Right forelimb (tissue), 1 donor: ENCODE results near the gene ELF5.

Source experiments
- DNase-seq: peaks from one replicate; pipeline ENCODE4 v3.0.0-alpha.2; 2018

Gene ELF5

DNA sequence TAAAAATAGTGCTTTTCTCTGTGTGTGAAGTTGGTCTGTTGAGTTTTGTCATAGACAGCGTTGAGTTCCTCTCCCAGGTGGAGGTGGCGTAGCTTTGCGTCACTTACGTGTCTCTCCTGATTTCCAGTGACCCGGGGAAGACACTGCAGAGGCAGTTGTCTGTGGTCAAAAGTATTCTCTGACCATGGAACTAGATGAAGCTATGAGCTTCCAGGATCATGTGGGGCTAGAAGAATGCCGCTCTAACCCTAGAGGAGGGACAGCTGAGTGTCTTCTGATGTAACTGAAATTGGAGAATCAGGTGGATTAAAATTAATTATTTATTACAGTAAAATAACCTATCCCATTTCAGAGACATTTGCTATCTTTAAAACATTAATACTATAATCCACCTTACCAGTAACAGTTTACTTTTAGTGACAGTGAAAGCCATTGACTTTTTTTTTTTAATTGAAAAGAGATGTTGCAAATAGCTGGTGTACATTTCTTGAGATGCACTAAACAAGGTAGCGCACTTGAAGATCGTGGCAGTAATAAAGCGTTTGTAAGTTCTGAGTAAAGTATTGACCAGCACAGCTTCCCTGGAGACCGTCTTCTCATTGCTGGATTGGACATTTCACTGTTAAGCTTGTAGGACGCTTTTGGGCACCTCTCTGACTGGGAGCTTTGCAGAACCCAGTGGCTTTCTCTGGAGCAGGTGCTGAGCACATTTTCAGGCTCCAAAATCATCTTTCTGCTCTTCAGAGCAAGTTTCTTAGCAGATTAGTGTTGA is 65.2 kb downstream of the ELF5 start:
- DNase-seq: no peak

DNA sequence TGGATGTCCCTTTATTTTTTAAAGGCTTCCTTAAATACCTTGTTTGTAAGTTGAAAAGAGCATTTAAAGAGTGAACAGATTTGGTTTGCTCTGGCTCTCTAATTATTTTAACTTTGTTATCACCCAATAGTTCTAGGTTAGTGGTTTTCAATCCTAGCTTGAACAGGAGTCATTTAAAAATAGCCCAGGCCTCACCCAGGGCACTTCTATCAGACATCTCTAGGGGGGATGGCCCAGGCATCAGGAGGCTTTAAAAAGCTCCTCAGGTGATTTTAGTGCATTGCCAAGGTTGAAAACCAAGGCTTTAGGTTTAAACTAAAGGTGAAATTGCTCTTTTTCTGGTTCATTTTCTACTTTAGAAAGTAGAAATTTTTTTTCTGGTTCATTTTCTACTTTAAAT is 66.5 kb downstream of the ELF5 start:
- no peak for DNase-seq

DNA sequence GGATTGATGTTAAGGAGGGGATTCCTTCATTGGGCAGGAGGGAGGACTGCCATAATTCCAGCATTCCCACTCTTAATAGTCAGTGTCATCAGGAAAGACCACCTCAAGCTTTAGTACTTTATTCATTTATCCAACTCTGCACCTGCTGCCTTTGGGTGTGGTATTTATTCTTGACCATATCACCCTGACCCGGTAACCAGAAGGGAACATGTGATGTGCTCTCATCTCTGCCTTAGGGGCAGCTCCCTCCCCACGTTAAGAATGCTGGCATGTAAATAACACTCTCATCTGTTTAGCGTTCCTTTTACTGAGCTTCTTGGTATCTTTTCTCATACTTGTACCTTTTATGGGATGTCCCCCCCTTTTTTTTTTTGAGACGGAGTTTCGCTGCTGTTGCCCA is 67.2 kb downstream of the ELF5 start:
- no peak for DNase-seq

DNA sequence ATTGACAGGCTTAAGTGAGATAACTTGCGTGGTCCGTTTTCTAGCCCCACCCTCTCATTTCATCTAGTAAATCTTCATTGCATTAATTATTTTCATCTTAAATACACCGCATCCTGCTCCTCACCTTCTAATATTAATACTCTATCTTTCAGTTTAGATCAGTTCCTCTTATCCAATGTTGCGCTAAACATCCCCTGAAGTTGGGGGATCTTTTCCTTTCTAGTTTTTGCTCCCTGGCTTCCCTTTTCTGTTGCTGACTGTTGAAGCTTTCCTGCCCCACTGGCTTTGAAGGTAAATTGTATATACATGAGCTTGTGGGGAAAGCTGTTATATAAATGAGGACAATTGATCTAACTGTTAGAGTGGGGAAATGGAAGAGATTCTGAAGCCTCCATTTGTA is 67.6 kb downstream of the ELF5 start:
- no peak for DNase-seq

DNA sequence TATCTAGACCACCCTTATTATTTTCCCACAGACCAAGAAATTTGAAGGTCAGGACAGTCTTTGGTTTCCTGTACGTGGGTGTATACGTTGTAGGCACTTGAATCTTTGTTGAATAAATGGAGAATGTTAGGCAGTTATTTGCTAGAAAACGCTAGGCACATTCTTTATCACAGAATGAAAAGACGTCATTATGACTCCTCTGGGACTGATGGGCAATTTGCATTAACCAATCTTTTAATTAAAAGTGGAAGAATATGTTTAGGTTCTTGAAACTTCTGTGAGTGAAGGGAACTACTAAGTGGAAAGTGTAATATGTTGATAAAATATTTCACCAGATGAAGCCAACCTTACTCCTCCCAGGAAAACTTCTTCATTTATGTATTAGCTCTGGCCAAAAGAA is 69.2 kb downstream of the ELF5 start:
- DNase-seq: no peak

DNA sequence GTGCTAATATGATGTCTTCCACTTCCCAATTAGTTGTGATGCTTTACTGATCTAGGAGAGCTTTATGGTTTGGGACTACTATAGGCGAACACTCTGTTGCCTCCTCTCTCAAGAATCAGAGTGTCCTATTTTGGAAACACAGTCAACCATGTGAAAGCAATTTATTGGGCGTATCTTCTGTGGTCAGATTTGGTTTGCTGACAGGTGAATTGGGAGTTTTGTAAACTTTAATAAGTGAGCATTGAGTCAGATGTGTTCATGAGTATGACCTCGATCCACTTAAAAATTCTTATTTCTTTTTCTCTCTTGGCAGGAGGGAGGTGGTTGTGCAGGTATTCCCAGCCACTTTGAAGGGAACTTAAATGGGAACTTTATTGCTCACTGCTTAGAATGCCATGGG is 70.5 kb downstream of the ELF5 start:
- no peak for DNase-seq

DNA sequence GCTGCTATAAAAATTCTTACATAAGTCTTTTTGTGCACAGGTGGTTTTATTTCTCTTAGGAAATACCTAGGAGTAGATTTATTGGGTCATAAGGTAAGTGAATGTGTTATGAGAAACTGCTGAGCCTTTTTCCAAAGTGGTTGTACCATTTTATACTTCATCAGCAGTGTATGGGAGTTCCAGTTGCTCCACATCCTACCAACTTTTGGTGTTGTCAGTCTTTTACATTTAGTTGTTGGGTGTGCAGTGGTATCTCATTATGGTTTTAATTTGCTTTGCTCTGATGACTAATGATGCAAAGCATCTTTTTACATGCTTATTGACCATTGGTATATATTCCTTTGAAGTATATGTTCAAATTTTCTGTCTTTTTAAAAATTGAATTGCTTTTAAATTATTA is 71.8 kb downstream of the ELF5 start:
- DNase-seq: no peak

DNA sequence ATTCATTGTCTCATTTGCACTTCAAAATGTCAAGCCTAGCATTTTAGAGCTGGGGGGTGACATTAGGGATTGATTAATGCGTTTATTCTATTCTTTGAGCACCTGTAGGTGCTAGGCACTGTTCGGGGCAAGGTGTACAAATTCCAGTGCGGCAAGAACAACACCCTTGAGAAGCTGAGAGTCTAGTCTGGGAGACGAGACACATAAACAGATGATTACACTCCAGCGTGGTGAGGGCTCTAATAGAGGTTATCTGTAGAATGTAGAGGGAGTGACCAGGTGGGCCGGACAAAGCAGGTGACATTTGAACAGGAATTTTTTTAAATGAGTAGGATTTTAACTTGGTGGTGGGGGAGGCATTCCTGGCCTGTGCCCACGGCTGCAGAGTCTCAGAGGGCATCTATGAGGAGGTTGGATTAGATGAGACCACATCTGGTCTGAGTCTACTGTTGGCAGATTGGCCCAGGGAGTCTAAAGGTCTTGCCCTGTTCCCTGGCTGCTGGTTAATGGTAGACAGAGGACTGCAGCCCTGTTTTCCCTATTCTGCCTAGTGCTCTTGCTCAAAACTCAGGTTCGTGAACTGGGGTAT is 73.9 kb downstream of the ELF5 start:
- DNase-seq: no peak

DNA sequence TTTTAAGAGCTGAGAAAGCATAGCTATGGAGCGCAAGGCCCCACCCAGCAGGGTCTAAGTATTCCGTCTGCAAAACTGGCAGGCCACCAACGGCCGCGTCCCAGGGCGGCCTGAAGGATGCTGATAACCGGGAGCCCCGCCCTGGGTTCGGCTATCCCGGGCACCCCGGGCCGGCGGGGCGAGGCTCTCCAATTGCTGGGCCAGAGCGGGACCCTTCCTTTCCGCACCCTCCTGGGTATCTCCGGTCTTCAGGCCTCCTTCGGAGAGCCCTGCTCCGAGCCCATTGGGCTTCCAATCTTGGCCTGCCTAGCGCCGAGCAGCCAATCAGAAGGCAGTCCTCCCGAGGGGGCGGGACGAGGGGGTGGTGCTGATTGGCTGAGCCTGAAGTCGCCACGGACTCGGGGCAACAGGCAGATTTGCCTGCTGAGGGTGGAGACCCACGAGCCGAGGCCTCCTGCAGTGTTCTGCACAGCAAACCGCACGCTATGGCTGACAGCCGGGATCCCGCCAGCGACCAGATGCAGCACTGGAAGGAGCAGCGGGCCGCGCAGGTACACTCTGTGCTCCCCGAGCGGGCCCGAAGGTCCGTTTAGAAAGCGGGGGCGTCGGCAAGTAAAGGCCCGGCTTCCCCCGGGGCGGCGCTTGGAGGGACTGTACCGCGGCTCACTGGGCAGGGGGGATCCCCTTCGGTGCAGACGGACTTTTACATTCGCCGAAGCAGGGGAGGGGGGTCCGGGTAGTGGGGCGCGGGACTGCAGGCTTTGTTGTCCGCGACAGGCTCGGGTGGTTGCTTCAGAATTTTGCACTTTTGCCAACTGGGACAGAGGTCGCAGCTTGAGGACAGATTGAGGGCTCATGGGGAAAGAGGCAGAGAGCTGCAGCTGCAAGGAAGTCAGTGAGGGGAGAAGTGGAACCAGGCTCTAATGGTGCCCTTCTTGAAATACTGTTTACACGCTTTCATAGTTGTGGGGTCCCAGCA is 74.8 kb downstream of the ELF5 start, which contains the start of gene CAT:
TSS of gene CAT (plus strand) at position 406 of the 979 bp plus-strand sequence. CDS start at position 486, 80 bp downstream.
- peak; percentile 98 for DNase-seq

DNA sequence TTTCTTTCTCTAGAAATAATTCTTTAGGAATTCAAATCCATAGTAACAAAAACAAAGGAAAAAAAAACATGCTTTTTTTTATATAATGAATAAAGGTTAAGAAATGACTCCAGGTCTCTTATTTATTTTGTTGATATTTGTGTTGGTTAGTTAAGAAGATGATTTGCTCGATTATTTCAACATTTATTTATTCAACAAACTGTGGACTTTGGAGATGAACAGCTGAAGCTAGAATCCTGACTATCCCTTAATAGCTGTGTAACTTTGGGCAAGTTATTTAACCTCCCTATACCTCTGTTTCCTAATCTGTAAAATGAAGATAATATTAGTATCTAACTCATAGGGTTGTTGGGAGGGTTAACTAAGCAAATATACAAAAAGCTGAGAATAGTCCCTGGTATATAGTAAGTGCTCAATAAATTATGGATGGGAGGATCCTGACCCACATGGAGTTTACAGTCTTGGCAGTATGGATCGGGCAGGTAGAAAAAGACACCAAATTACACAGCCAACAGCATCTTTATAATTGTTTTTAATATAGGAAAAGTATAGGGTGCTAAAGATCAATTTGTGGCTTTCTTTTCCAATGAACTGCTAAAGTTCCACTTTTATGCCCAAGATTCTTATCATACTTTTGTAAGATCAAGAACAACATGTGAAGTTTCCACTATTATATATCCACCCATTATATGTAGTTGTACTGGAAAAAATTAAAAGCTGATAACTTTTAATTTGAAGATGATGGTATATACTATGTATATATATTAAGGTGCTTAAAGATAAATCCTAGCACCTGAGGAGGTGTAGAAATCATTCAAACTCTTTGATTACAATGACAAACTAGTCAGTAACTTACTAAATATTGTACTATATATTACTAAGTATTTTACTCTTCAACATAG is 76.1 kb downstream of the ELF5 start:
- no peak for DNase-seq

DNA sequence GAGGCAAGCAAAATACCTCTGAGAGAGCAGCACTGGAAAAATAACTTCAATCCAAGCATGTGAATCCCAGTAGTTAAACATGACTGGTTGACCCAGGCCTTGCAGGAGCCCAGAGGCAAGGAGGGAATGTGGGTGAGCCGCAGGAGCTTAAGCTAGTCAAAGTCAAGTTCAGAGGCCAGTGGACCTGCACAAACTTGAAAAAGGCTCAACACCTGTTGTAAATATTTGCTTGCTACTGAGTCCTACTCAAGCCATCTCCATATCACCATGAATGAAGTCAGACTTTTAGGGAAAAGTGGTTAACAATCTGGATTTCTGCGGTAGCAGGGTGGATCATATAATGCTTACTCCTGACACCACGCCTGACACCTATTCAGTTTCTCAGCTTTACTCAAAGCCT is 79.7 kb downstream of the ELF5 start:
- DNase-seq: no peak

DNA sequence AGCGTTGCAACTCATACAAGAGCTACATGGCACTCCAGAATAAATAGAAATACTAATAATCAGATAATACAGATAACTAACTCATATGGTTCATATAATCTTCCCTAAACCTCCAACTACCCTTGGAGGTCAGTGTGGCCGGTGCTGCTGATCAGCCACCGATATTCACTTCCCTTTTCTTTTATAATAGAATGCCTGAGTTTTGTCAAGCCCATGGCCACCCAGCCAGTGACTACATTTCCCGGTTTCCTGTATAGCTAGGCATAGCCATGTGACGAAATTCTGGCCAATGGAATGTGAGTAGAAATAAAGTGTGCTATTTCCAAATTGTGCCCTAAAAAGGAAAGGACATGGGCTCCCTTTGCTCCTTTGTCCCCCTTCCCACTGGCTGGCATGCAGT is 80.8 kb downstream of the ELF5 start:
- DNase-seq: no peak

DNA sequence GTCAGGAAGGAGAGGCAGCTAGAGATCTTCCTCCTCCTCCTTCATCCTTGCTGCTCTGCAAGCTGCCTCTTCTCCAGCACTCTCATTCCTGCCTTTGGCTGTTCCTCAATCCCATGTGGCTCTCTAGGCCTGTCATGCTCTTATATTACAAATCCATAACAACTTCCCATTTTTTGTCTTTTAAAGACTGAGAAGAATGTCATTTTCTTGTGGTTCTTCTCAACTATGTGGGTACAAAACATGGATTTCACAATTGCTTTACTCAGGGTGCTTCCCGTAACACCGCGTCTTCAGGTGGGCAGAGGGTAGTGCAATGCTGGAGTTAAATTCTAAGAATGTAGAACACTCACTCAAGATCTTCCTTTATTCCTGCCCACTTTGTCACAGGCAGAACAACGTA is 81.6 kb downstream of the ELF5 start:
- DNase-seq: no peak
